Activated CD8-positive, alpha-beta memory T cell treated with anti-CD3 and anti-CD28 coated beads, Interleukin-2, amount 50 U/mL, for 24 hours (primary cell): ENCODE results near the gene ZC3H11A.

Experiments
- DNase-seq: peaks from one replicate; pipeline ENCODE4 v3.0.0-alpha.2; 2020; ENCODE audit errors: extremely low read depth

Gene ZC3H11A

DNA sequence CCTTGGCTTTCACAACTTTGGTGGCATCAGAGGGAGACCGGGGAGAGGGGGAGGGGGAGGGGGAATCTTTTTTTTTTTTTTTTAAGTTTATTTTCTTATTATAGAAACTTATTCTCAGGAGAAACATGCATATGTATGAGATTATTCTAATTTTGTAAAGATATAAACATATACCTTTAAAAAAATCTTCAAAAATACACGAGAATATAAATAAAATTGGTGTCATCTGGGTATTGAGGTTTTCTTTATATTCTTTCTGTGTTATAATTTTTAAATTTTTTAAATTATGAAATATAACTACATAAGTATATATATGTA lies 47.1 kb downstream of the ZC3H11A start:
- DNase-seq = no peak

DNA sequence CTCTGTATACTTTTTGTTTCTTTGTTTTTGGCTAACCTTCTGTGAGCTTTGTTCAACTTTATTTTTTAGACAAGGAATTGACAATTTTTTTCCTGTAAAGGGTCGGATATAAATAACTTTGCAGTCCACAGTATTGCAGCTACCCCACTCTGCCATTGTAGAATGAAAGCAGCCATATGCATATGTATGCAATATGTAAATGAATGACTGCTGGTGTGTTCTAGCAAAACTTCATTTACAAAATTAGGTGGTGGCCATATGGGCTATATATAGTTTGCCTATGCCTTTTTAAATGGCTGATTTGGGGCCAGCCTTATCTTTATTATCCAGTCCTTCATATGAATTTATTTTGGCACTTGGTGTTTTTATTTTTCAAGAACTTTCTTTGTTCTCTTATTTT lies 48.0 kb downstream of the ZC3H11A start:
- DNase-seq = no peak
